ENCODE measurements around the gene PHACTR4.

- TF ChIP-seq MXI1 (IDR thresholded peaks at IDR 0.05; ENCODE audit: borderline replicate concordance, low read depth, low read length) (no peak), POLR2A (IDR thresholded peaks at IDR 0.05; ENCODE audit: low read depth, low read length) (no peak; the same call in 1 of the 2 replicates), RFX5 (IDR thresholded peaks at IDR 0.05; ENCODE audit: low read depth, low read length) (no peak), BHLHE40 (IDR thresholded peaks at IDR 0.05; ENCODE audit: low read depth, low read length) (no peak), CEBPB (IDR thresholded peaks at IDR 0.05; ENCODE audit: low read depth, low read length) (no peak), RCOR1 (IDR thresholded peaks at IDR 0.05; ENCODE audit: insufficient replicate concordance, low read length) (no peak)
- TF ChIP-seq, protein P1, sequence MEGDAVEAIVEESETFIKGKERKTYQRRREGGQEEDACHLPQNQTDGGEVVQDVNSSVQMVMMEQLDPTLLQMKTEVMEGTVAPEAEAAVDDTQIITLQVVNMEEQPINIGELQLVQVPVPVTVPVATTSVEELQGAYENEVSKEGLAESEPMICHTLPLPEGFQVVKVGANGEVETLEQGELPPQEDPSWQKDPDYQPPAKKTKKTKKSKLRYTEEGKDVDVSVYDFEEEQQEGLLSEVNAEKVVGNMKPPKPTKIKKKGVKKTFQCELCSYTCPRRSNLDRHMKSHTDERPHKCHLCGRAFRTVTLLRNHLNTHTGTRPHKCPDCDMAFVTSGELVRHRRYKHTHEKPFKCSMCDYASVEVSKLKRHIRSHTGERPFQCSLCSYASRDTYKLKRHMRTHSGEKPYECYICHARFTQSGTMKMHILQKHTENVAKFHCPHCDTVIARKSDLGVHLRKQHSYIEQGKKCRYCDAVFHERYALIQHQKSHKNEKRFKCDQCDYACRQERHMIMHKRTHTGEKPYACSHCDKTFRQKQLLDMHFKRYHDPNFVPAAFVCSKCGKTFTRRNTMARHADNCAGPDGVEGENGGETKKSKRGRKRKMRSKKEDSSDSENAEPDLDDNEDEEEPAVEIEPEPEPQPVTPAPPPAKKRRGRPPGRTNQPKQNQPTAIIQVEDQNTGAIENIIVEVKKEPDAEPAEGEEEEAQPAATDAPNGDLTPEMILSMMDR (conservative IDR thresholded peaks at IDR 0.05; ENCODE audit: low read depth, low read length), result no peak
- TF ChIP-seq, protein P2, sequence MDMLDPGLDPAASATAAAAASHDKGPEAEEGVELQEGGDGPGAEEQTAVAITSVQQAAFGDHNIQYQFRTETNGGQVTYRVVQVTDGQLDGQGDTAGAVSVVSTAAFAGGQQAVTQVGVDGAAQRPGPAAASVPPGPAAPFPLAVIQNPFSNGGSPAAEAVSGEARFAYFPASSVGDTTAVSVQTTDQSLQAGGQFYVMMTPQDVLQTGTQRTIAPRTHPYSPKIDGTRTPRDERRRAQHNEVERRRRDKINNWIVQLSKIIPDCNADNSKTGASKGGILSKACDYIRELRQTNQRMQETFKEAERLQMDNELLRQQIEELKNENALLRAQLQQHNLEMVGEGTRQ (IDR thresholded peaks at IDR 0.05; ENCODE audit: low read depth, low read length), result no peak
Observed at GRCh38 chr1:28517649-28517999, 148.1 kb downstream of the PHACTR4 start.
